ENCODE data around the gene HOXC10. TPM values are rescaled to one million over a fixed set of nuclear protein-coding genes. Genes with fewer than 3 reads are reported as not detected.

The HOXC10 gene
- polyA plus RNA-seq = not detected

GRCh38 chr12:53984901-53985691 is at the start of gene HOXC10:
TSS of gene HOXC10 (plus strand) at chr12:53985146. CDS start at chr12:53985260, 114 bp downstream.
- DNase-seq = peak; percentile 70 to 75 (median 71)

DNA sequence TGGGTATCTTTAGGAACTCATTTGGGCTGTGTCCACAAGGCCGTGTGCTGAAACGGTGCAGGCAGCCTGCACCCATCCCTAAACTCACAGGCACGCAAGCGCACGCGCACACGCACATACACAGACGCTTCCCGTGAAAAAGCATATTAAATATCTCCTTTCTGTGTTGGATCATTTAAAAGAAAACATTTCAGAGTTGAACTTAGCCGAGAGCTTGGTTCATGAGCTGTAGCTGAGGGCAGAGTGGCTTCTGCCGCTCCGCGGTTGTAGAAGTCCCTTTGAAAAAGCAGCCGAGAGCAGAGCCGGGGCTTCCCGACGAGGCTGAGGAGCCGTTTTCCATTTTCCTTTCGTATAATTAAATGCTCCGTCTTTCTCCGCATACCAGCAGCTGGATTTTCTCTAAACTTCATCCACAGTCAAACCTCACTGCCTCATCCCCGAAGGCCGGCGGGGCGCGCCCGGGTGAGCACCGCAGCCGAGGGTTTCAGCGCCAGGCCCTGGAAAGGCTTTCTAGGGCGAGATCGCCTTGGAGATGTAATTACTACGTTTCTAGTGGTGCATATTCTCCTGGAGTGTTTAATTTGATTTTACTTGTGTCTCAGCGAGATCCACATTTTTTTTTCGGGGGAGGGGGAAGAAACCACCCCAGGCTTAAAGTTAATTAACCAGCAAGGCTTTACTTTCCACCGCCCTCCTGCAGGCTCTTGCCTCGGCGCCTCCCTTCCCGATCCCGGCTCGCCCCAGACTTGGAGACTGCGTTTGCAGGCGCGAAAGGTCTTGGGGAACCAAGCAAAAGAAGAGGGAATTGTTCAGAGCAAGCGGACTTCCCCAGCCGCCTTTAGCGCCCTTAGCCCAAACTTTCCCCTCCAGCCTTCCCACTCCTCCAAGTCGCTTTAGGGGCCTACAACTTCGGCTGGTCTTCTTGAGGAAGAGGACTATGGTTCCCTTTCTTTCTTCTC is 49.3 kb upstream of the HOXC10 start:
- H3K4me1 Mint-ChIP-seq = peaks cover 0 to 4% of the 10 kb centered on the region in 2 donors
- H3K27ac Mint-ChIP-seq = no peak overlapping the region
- peaks cover 42 to 60% (median 56%) of the 10 kb centered on the region in 3 donors for H3K27me3 Mint-ChIP-seq (ENCODE audit: low read depth in 3 of 3)
- H3K9me3 Mint-ChIP-seq = no peaks in the 10 kb centered on the region
- peaks cover 0 to 3% (median 0%) of the 10 kb centered on the region in 3 donors for H3K36me3 Mint-ChIP-seq
- peak overlapping the region in 1 of 5 donors; percentile 27 for H3K4me3 Mint-ChIP-seq
- no peak for DNase-seq

More at GRCh38 chr12:53984901-53985691, at the start of gene HOXC10:
- Mint-ChIP-seq H3K27ac (peak within 1 kb of the TSS in 3 of 6 donors; percentile 5 to 59 (median 50)), H3K9me3 (no peaks in the 10 kb centered on the region), H3K4me1 (peaks cover 35 to 38% of the 10 kb centered on the region in 2 donors), H3K27me3 (ENCODE audit: low read depth in 3 of 3) (peaks cover 69 to 92% (median 88%) of the 10 kb centered on the region in 3 donors), H3K36me3 (peaks cover 0 to 5% (median 0%) of the 10 kb centered on the region in 3 donors), H3K4me3 (peak within 1 kb of the TSS; percentile 68 to 83 (median 73))

- peaks cover 0 to 3% (median 0%) of the 10 kb centered on the region in 3 donors for H3K36me3 Mint-ChIP-seq
- no peak for DNase-seq
- H3K9me3 Mint-ChIP-seq = no peaks in the 10 kb centered on the region
- H3K4me3 Mint-ChIP-seq = peak overlapping the region in 2 of 5 donors; percentile 7 to 63
- H3K4me1 Mint-ChIP-seq = peaks cover 0 to 4% of the 10 kb centered on the region in 2 donors
- no peak overlapping the region for H3K27ac Mint-ChIP-seq
- H3K27me3 Mint-ChIP-seq (ENCODE audit: low read depth in 3 of 3) = peaks cover 38 to 60% (median 56%) of the 10 kb centered on the region in 3 donors
Observed at GRCh38 chr12:53937099-53937498, 47.8 kb upstream of the HOXC10 start.

GRCh38 chr12:53937596-53938325 is 47.2 kb upstream of the HOXC10 start:
- Mint-ChIP-seq H3K4me1 (peaks cover 0 to 4% of the 10 kb centered on the region in 2 donors), H3K27ac (no peak overlapping the region), H3K36me3 (peaks cover 0 to 3% (median 0%) of the 10 kb centered on the region in 3 donors), H3K9me3 (no peaks in the 10 kb centered on the region), H3K4me3 (peak overlapping the region in 1 of 5 donors; percentile 63), H3K27me3 (ENCODE audit: low read depth in 3 of 3) (peaks cover 38 to 60% (median 53%) of the 10 kb centered on the region in 3 donors)
- DNase-seq = no peak

- peaks cover 33 to 62% (median 55%) of the 10 kb centered on the region in 3 donors for H3K27me3 Mint-ChIP-seq (ENCODE audit: low read depth in 3 of 3)
- peaks cover 0 to 3% (median 0%) of the 10 kb centered on the region in 3 donors for H3K36me3 Mint-ChIP-seq
- H3K9me3 Mint-ChIP-seq = no peaks in the 10 kb centered on the region
- no peak within 1 kb of the TSS for H3K27ac Mint-ChIP-seq
- H3K4me3 Mint-ChIP-seq = peak within 1 kb of the TSS in 4 of 5 donors; percentile 12 to 52 (median 42)
- peaks cover 0 to 4% of the 10 kb centered on the region in 2 donors for H3K4me1 Mint-ChIP-seq
- peak in 1 of 3 donors; percentile 24 for DNase-seq
Observed at GRCh38 chr12:53938326-53939140, 46.4 kb upstream of the HOXC10 start, which contains the start of gene HOXC13. TSS of gene HOXC13 (plus strand) at chr12:53938831. CDS start at chr12:53938907, 76 bp downstream.

DNA sequence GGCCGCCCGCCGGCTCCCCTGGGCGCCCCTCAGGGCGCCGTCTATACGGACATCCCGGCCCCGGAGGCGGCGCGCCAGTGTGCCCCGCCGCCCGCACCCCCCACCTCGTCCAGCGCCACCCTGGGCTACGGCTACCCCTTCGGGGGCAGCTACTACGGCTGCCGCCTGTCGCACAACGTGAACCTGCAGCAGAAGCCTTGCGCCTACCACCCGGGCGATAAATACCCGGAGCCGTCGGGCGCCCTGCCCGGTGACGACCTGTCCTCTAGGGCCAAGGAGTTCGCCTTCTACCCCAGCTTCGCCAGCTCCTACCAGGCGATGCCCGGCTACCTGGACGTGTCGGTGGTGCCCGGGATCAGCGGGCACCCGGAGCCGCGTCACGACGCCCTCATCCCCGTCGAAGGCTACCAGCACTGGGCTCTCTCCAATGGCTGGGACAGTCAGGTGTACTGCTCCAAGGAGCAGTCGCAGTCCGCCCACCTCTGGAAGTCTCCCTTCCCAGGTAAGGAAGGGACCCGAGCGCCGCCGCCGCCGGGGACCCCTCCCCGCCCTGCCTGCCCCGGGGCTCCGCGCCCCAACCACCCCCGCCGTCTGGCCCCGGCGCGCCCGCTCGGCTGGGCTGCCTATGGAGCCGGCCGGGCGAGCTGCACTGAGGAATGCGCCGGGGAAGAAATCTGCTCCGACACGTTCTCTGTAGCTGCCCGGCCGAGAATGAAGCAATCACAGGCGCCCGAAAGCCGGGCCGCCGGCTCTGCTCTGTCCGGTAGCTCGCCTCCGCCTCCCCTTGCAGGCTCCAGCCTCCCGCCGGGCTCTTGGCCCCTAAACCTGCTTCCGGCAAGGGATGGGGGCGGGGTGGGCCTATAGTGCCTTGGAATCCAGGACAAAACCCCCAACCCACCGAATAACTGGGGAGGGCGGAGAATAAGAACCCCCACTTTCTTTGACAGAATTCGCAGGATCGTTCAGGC is 45.5 kb upstream of the HOXC10 start:
- Mint-ChIP-seq H3K9me3 (no peaks in the 10 kb centered on the region), H3K4me3 (no peak overlapping the region), H3K27ac (no peak overlapping the region), H3K4me1 (peaks cover 0 to 4% of the 10 kb centered on the region in 2 donors), H3K36me3 (peaks cover 0 to 3% (median 0%) of the 10 kb centered on the region in 3 donors), H3K27me3 (ENCODE audit: low read depth in 3 of 3) (peaks cover 33 to 64% (median 51%) of the 10 kb centered on the region in 3 donors)
- no peak for DNase-seq

DNA sequence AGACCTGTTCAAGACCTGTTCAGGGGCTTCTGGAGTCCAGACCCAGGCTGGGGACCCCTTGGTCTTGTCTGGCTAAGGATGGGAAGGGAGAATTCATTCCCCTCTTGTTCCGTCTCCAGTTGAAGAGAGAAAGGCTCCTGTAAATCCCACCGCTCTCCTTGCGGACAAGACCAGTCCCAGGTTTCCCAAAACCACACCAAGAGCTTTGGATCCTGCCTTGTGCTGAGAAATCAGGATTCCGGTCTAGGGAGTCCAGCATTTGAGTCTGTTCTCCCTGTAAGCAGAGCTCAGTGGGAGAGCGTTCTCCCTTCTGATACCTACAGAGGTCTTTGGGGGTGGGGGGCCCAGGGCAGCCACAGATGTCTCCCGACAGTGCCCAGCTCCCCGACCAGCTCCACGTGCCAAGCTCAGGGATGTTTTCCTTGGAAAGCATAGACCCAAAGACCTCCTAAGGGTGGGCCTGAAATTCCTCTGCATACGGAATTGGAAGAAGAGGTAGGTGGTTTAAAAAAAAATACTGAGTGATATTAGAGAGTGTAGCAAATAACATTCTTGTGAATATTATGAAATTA is 44.4 kb upstream of the HOXC10 start:
- peaks cover 0 to 2% (median 0%) of the 10 kb centered on the region in 6 donors for H3K9me3 Mint-ChIP-seq
- DNase-seq = no peak
- H3K27me3 Mint-ChIP-seq (ENCODE audit: low read depth in 3 of 3) = peaks cover 31 to 62% (median 50%) of the 10 kb centered on the region in 3 donors
- no peak overlapping the region for H3K27ac Mint-ChIP-seq
- H3K4me1 Mint-ChIP-seq = peaks cover 0 to 4% of the 10 kb centered on the region in 2 donors
- H3K36me3 Mint-ChIP-seq = peaks cover 0 to 3% (median 0%) of the 10 kb centered on the region in 3 donors
- no peak overlapping the region for H3K4me3 Mint-ChIP-seq

DNA sequence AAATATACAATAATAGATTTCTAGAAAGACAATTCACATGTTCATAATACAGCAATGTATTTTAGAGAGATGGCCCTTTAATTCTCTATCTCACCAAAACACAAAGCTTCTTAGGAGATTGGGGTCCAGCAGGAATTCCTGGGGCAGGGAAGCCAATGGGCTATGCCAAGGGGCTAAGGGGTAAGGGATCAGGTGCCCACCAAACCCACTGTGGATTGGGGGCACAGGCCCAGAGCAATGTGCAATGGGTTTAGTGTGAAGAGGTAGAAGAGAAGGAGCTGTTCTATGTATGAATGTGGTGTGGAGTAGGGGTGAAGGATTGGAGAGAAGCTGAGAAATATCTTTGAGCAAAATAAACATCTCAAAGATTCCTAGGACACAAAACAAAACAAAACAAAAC is 43.8 kb upstream of the HOXC10 start:
- Mint-ChIP-seq H3K9me3 (peaks cover 0 to 2% (median 0%) of the 10 kb centered on the region in 6 donors), H3K4me3 (no peak overlapping the region), H3K4me1 (peaks cover 0 to 4% of the 10 kb centered on the region in 2 donors), H3K27ac (no peak overlapping the region), H3K27me3 (ENCODE audit: low read depth in 3 of 3) (peaks cover 29 to 60% (median 50%) of the 10 kb centered on the region in 3 donors), H3K36me3 (peaks cover 0 to 2% (median 0%) of the 10 kb centered on the region in 3 donors)
- no peak for DNase-seq

DNA sequence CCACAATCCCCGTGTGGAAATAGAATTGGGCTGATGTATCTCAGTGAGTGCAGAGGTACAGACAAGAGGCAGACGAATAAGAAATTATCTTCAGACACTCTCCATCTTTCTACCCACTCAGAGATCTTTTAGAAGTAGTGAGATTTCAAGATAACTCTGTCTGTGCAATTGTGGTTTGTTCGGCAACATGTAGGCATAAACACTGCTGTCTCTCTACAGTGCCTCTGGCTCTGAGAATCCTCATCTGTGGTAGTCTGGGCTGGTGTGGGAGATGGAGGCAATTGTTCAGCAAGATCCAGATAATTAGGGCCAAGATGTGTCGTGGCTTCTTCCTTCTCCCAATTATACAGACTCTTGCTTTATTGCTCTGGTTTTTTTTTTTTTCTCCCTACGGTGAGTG is 43.2 kb upstream of the HOXC10 start:
- peaks cover 31 to 60% (median 52%) of the 10 kb centered on the region in 3 donors for H3K27me3 Mint-ChIP-seq (ENCODE audit: low read depth in 3 of 3)
- no peak for DNase-seq
- peaks cover 0 to 2% (median 0%) of the 10 kb centered on the region in 6 donors for H3K9me3 Mint-ChIP-seq
- no peak overlapping the region for H3K4me3 Mint-ChIP-seq
- no peak overlapping the region for H3K27ac Mint-ChIP-seq
- no peaks in the 10 kb centered on the region for H3K36me3 Mint-ChIP-seq
- H3K4me1 Mint-ChIP-seq = peaks cover 0 to 4% of the 10 kb centered on the region in 2 donors

GRCh38 chr12:53942467-53942997 is 42.4 kb upstream of the HOXC10 start:
- peaks cover 0 to 4% of the 10 kb centered on the region in 2 donors for H3K4me1 Mint-ChIP-seq
- no peak overlapping the region for H3K27ac Mint-ChIP-seq
- H3K9me3 Mint-ChIP-seq = peaks cover 0 to 2% (median 0%) of the 10 kb centered on the region in 6 donors
- no peak overlapping the region for H3K4me3 Mint-ChIP-seq
- H3K27me3 Mint-ChIP-seq (ENCODE audit: low read depth in 3 of 3) = peaks cover 25 to 54% (median 44%) of the 10 kb centered on the region in 3 donors
- H3K36me3 Mint-ChIP-seq = no peaks in the 10 kb centered on the region
- no peak for DNase-seq

- no peak overlapping the region for H3K27ac Mint-ChIP-seq
- no peaks in the 10 kb centered on the region for H3K4me1 Mint-ChIP-seq
- no peaks in the 10 kb centered on the region for H3K36me3 Mint-ChIP-seq
- no peak overlapping the region for H3K4me3 Mint-ChIP-seq
- no peak for DNase-seq
- H3K27me3 Mint-ChIP-seq (ENCODE audit: low read depth in 3 of 3) = peaks cover 26 to 53% (median 51%) of the 10 kb centered on the region in 3 donors
- peaks cover 0 to 5% (median 0%) of the 10 kb centered on the region in 6 donors for H3K9me3 Mint-ChIP-seq
Observed at GRCh38 chr12:53944209-53944608, 40.7 kb upstream of the HOXC10 start.

Data from immature natural killer cell (primary cell).